Stimulated activated memory B cell treated with anti-CD40 and anti-IgM and Interleukin-4, amounts not matched to agents 10 μg/mL and 1 μg/mL and 100 μg/mL, for 72 hours (primary cell): ENCODE results near the gene SCD5.
A peak's percentile ranks its signal among the peaks of the same experiment; 100 is the strongest.

Experiments used
- ATAC-seq: fragments of 150-1000 bp; cut with Tn5 transposase; 2 replicates; pipeline ENCODE4 v1.10.0; 2021
- H3K27ac Mint-ChIP-seq: one replicate; pipeline ENCODE4 v1.8.0; 2022; ENCODE audit warnings: mild to moderate bottlenecking, mixed read lengths
- H3K27me3 Mint-ChIP-seq: one replicate; pipeline ENCODE4 v1.8.0; 2022; ENCODE audit warnings: mixed read lengths
- H3K36me3 Mint-ChIP-seq: one replicate; pipeline ENCODE4 v1.8.0; 2022; ENCODE audit warnings: mixed read lengths
- H3K4me1 Mint-ChIP-seq: one replicate; pipeline ENCODE4 v1.8.0; 2022; ENCODE audit warnings: mixed read lengths
- H3K4me3 Mint-ChIP-seq: one replicate; pipeline ENCODE4 v1.8.0; 2022; ENCODE audit warnings: mild to moderate bottlenecking, moderate library complexity, mixed read lengths
- H3K9me3 Mint-ChIP-seq: one replicate; pipeline ENCODE4 v1.8.0; 2022; ENCODE audit warnings: mixed read lengths

The SCD5 gene

GRCh38 chr4:82803746-82804145 lies 5.2 kb upstream of the SCD5 start:
- no peak for ATAC-seq
- Mint-ChIP-seq H3K4me3 (no peak overlapping the region), H3K27me3 (peaks cover 42% of the 10 kb centered on the region), H3K9me3 (peaks cover 1% of the 10 kb centered on the region), H3K4me1 (peaks cover 9% of the 10 kb centered on the region), H3K27ac (no peak overlapping the region), H3K36me3 (no peaks in the 10 kb centered on the region)

- no peak overlapping the region for H3K4me3 Mint-ChIP-seq
Observed at GRCh38 chr4:82802911-82803310, 4.3 kb upstream of the SCD5 start.

GRCh38 chr4:82801910-82802521 lies 3.4 kb upstream of the SCD5 start:
- ATAC-seq = no peak
- no peak overlapping the region for H3K27ac Mint-ChIP-seq
- no peak overlapping the region for H3K4me3 Mint-ChIP-seq
- peaks cover 55% of the 10 kb centered on the region for H3K27me3 Mint-ChIP-seq
- H3K36me3 Mint-ChIP-seq = no peaks in the 10 kb centered on the region
- H3K4me1 Mint-ChIP-seq = peaks cover 18% of the 10 kb centered on the region
- H3K9me3 Mint-ChIP-seq = no peaks in the 10 kb centered on the region

More at GRCh38 chr4:82802911-82803310, 4.3 kb upstream of the SCD5 start:
- Mint-ChIP-seq H3K9me3 (no peaks in the 10 kb centered on the region), H3K4me1 (peaks cover 9% of the 10 kb centered on the region), H3K27ac (no peak overlapping the region), H3K27me3 (peaks cover 47% of the 10 kb centered on the region), H3K36me3 (no peaks in the 10 kb centered on the region)
- ATAC-seq = no peak

GRCh38 chr4:82799006-82799881 lies 648 bp upstream of the SCD5 start:
- no peak overlapping the region for H3K27ac Mint-ChIP-seq
- H3K36me3 Mint-ChIP-seq = no peaks in the 10 kb centered on the region
- ATAC-seq = peak; percentile 31
- peak overlapping the region; percentile 81 for H3K4me3 Mint-ChIP-seq
- H3K4me1 Mint-ChIP-seq = peaks cover 19% of the 10 kb centered on the region
- H3K27me3 Mint-ChIP-seq = peaks cover 72% of the 10 kb centered on the region
- no peaks in the 10 kb centered on the region for H3K9me3 Mint-ChIP-seq

- Mint-ChIP-seq H3K4me1 (peaks cover 19% of the 10 kb centered on the region), H3K4me3 (peak overlapping the region; percentile 66), H3K27ac (no peak overlapping the region), H3K9me3 (no peaks in the 10 kb centered on the region), H3K36me3 (no peaks in the 10 kb centered on the region), H3K27me3 (peaks cover 67% of the 10 kb centered on the region)
- ATAC-seq = no peak
Observed at GRCh38 chr4:82797405-82798111, 1.0 kb downstream of the SCD5 start.

- Mint-ChIP-seq H3K9me3 (no peaks in the 10 kb centered on the region), H3K27ac (no peak overlapping the region), H3K27me3 (peaks cover 61% of the 10 kb centered on the region), H3K4me1 (peaks cover 19% of the 10 kb centered on the region), H3K4me3 (peak overlapping the region; percentile 66), H3K36me3 (no peaks in the 10 kb centered on the region)
- ATAC-seq = no peak
Observed at GRCh38 chr4:82797040-82797404, 1.6 kb downstream of the SCD5 start.

GRCh38 chr4:82792912-82793649 lies 5.5 kb downstream of the SCD5 start:
- no peak for ATAC-seq
- Mint-ChIP-seq H3K36me3 (no peaks in the 10 kb centered on the region), H3K27ac (no peak overlapping the region), H3K4me1 (peaks cover 10% of the 10 kb centered on the region), H3K27me3 (peaks cover 51% of the 10 kb centered on the region), H3K9me3 (no peaks in the 10 kb centered on the region), H3K4me3 (no peak overlapping the region)

- no peak overlapping the region for H3K27ac Mint-ChIP-seq
- no peak for ATAC-seq
- peaks cover 37% of the 10 kb centered on the region for H3K27me3 Mint-ChIP-seq
- no peak overlapping the region for H3K4me3 Mint-ChIP-seq
- H3K4me1 Mint-ChIP-seq = no peaks in the 10 kb centered on the region
- H3K36me3 Mint-ChIP-seq = no peaks in the 10 kb centered on the region
- no peaks in the 10 kb centered on the region for H3K9me3 Mint-ChIP-seq
Observed at GRCh38 chr4:82791179-82791578, 7.4 kb downstream of the SCD5 start.

GRCh38 chr4:82790060-82790660 lies 8.4 kb downstream of the SCD5 start:
- H3K4me1 Mint-ChIP-seq = no peaks in the 10 kb centered on the region
- ATAC-seq = no peak
- H3K27me3 Mint-ChIP-seq = peaks cover 28% of the 10 kb centered on the region
- no peak overlapping the region for H3K4me3 Mint-ChIP-seq
- no peak overlapping the region for H3K27ac Mint-ChIP-seq
- no peaks in the 10 kb centered on the region for H3K36me3 Mint-ChIP-seq
- no peaks in the 10 kb centered on the region for H3K9me3 Mint-ChIP-seq

GRCh38 chr4:82789025-82789776 lies 9.4 kb downstream of the SCD5 start:
- no peak overlapping the region for H3K4me3 Mint-ChIP-seq
- peaks cover 28% of the 10 kb centered on the region for H3K27me3 Mint-ChIP-seq
- no peaks in the 10 kb centered on the region for H3K9me3 Mint-ChIP-seq
- no peaks in the 10 kb centered on the region for H3K4me1 Mint-ChIP-seq
- H3K36me3 Mint-ChIP-seq = no peaks in the 10 kb centered on the region
- no peak overlapping the region for H3K27ac Mint-ChIP-seq
- ATAC-seq = no peak

GRCh38 chr4:82787342-82787741 lies 11.3 kb downstream of the SCD5 start:
- no peak for ATAC-seq
- Mint-ChIP-seq H3K9me3 (no peaks in the 10 kb centered on the region), H3K27me3 (peaks cover 28% of the 10 kb centered on the region), H3K4me1 (no peaks in the 10 kb centered on the region), H3K27ac (no peak overlapping the region), H3K36me3 (no peaks in the 10 kb centered on the region), H3K4me3 (no peak overlapping the region)

- no peak for ATAC-seq
- Mint-ChIP-seq H3K4me3 (no peak overlapping the region), H3K36me3 (no peaks in the 10 kb centered on the region), H3K27ac (no peak overlapping the region), H3K27me3 (peaks cover 28% of the 10 kb centered on the region), H3K9me3 (no peaks in the 10 kb centered on the region), H3K4me1 (no peaks in the 10 kb centered on the region)
Observed at GRCh38 chr4:82786828-82787227, 11.8 kb downstream of the SCD5 start.

- Mint-ChIP-seq H3K9me3 (no peaks in the 10 kb centered on the region), H3K4me1 (no peaks in the 10 kb centered on the region), H3K4me3 (no peak overlapping the region), H3K36me3 (no peaks in the 10 kb centered on the region), H3K27me3 (peaks cover 28% of the 10 kb centered on the region), H3K27ac (no peak overlapping the region)
- ATAC-seq = no peak
Observed at GRCh38 chr4:82785611-82786400, 12.8 kb downstream of the SCD5 start.
